Duodenal mucosa (tissue), 2 donors: ENCODE results near the gene UNC5A.

ENCODE experiments used
- H3K27ac ChIP-seq: one replicate; pipeline ENCODE4 v1.7.0; 2013; ENCODE audit warnings: low read depth, low read length
- H3K27me3 ChIP-seq, 2 donors: one replicate each; pipeline ENCODE4 v1.7.0; 2013; ENCODE audit warnings: low read length in 2 of 2, control low read depth in 1 of 2; ENCODE audit not compliant: insufficient read depth in 2 of 2, control insufficient read depth in 1 of 2
- H3K36me3 ChIP-seq, 2 donors: one replicate each; pipeline ENCODE4 v1.7.0; 2013; ENCODE audit warnings: low read length in 2 of 2, control low read depth in 1 of 2; ENCODE audit not compliant: insufficient read depth in 2 of 2, control insufficient read depth in 1 of 2
- H3K4me1 ChIP-seq, 2 donors: one replicate each; pipeline ENCODE4 v1.7.0; 2013; ENCODE audit warnings: low read length in 2 of 2, control low read depth in 1 of 2; ENCODE audit not compliant: insufficient read depth in 2 of 2, control insufficient read depth in 1 of 2
- H3K4me3 ChIP-seq, 2 donors: one replicate each; pipeline ENCODE4 v1.7.0; 2013; ENCODE audit warnings: low read length in 2 of 2, low read depth in 1 of 2
- H3K9ac ChIP-seq, 2 donors: one replicate each; pipeline ENCODE4 v1.7.0; 2013; ENCODE audit warnings: low read length in 2 of 2, low read depth in 1 of 2
- H3K9me3 ChIP-seq, 2 donors: one replicate each; pipeline ENCODE4 v1.7.0; 2013; ENCODE audit warnings: low read length in 2 of 2, control low read depth in 1 of 2; ENCODE audit not compliant: control insufficient read depth in 1 of 2

UNC5A gene

DNA sequence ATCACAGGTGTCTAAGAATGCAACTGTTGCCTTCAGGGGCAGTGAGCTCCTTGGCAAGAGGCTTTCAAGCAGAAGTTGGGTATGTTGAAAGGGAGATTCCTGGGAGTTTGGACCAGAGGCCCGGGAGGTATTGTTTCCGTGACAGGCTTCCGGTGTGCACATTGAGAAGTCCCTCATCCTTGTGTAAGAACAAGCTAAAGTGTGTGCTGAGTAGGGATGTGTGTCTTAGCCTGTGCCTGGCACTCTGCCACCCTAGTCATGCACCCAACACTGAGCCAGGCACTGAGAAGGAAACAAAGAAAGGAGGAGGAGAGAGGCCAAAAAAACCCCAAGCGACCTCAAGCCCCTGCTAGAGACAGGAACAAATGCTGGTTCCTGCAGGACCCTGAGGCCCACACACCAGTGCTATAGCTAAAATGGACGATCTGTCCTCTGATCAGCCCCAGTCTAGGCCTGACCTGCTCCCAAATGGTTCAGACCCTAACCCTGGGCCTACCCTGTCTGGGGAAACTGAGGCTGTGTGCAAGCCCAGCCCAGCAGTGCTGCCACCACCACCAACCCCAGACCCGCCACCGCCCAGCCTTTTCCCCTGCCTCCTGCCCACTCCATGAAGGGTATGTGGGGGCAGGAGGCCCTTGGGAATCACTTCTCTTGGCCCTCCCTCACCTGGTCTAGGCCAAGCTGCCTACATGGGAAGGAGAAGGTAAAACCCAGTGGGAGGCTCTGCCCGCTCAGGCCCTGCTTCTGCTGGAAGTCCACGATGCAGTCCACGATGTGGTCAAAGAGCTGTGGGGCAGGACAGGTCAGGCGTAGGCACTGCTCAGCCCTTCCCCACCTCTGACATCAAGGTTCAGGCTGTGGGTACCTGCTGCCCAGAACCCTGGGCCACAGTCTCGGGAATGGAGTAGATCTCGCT lies 76.2 kb downstream of the UNC5A start:
- no peaks in the 10 kb centered on the region for H3K4me1 ChIP-seq
- no peaks in the 10 kb centered on the region for H3K9me3 ChIP-seq
- peaks cover 0 to 4% of the 10 kb centered on the region in 2 donors for H3K27me3 ChIP-seq
- no peak overlapping the region for H3K4me3 ChIP-seq
- H3K27ac ChIP-seq: no peak overlapping the region
- no peaks in the 10 kb centered on the region for H3K36me3 ChIP-seq
- H3K9ac ChIP-seq: no peak overlapping the region

DNA sequence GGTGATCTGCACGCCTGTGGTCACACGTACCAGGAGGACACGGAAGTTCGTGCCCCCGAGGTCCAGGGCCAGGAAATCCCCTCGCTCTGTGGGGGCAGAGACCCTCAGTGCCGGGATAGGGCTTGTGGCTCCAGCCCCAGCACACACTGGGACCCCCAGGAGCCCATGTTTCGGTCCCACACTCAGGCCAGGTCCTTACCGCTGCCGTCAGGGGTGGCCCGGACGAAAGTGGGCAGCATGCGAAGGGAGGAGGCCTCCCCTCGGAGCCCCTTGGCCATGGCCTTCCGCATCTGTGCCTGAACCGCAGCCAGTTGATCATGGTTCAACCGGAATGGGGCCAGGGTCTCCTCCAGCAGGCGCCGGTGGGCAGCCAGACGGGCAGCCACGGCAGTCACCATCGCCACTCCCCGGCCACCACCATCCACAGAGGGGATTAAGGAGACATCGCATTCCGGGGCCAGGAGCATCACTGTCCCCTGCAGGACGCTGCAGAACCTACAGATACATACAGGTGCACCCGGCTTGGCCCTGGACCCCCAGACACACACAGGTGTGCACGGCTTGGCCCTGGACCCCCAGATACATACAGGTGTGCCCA lies 77.0 kb downstream of the UNC5A start:
- Histone ChIP-seq H3K9ac (no peak overlapping the region), H3K4me1 (no peaks in the 10 kb centered on the region), H3K4me3 (no peak overlapping the region), H3K9me3 (no peaks in the 10 kb centered on the region), H3K27me3 (no peaks in the 10 kb centered on the region), H3K27ac (no peak overlapping the region), H3K36me3 (no peaks in the 10 kb centered on the region)

DNA sequence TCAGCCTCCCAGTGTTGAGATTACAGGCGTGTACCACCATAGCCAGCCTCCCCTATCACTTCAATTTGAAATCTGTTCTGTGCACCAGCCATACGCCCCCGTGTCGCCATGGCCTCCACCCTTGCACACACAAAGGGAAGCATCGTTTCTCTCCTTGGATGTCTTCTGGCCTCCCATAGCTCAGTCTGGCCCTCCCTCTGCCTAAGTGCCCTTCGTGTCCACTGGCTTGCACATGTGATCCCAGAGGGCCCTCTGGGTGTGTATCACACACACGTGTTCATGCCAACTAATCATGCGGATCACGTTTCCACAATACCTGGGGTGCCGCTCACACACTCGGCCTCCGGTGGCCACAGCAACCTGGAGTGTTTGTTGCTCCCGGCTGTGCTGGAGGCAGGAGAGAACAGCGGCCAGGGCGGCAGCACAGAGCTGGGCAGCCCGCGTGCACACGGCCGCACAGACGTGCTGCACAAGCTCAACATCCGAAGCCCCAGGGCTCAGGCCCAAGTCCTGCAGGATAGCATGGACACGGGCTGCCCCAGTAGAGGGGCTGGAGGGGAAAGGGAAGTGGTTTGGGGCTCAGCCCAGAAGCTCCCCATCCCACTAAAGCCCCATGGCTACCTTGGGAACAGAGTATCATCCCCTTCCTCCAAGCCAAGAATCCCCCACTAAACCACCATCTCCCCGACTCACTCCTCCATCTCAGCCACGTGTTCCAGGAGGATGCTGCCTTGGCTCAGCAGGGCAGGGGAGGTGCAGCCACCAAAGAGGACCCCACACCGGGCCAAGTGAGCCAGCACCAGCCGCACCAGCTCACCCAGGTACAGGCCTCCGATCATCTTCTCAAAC lies 77.9 kb downstream of the UNC5A start:
- H3K27ac ChIP-seq: no peak overlapping the region
- H3K27me3 ChIP-seq: no peaks in the 10 kb centered on the region
- H3K9ac ChIP-seq: no peak overlapping the region
- no peaks in the 10 kb centered on the region for H3K36me3 ChIP-seq
- H3K4me3 ChIP-seq: no peak overlapping the region
- no peaks in the 10 kb centered on the region for H3K9me3 ChIP-seq
- no peaks in the 10 kb centered on the region for H3K4me1 ChIP-seq

DNA sequence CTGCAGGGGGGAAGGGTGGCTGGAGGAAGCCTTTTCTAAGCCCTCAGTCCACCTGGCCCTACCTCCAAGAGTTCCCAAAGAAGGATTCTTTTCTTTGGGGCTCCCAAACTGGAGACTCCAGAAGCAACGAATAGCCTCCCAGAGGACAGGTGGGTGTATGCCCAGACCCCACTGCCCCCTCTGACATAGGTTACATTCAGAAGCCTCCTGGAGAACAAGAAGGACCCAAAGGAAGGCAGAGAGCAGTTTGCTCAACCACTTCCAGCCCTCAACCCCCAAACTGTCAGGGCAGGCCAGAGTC lies 78.5 kb downstream of the UNC5A start:
- Histone ChIP-seq H3K27ac (no peak overlapping the region), H3K27me3 (no peaks in the 10 kb centered on the region), H3K9me3 (no peaks in the 10 kb centered on the region), H3K36me3 (no peaks in the 10 kb centered on the region), H3K4me3 (no peak overlapping the region), H3K4me1 (no peaks in the 10 kb centered on the region), H3K9ac (no peak overlapping the region)

DNA sequence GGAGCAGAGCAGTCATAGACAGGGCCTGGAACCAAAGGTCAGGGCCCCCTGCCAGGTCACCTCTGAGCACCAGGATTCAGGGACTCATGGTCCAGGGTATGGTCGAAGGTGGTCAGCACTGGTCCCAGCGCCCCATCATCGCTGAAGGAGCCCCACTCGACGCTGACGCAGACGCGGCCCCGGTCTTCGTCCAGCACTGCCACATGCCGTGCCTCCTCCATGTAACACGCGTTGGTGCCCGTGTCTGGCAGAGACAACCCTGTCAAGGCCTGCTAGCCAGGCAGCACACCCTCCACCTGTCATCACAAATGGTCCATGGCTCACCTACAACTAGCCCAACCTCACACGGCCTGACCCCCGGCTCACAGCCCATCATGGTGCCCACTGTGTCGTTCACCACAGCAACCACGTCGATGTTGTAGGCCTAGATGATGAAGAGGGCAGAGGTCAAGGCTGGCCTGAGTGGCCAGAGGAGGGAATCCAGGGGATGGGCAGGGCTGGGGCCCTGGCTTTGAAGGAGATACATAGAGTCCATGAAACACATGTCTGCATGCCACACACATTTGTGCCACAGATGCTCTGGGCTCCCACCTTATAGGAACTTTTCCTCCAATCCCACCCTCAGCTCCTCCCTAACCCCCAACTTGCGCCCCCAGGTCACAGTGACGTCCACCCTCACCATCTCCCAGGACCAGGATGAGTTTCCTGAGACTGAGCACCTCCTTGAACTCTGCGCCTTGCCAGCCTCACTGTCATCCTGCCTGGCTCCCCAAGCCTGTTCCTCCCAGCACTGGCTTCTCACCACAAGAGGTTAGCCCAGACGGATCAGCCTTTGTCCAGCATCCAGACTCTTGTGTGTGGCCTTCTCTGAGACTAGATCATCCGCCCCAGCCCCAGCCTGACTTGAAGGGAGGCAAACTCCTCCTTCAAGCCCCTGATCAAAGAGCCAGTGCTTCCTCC lies 79.2 kb downstream of the UNC5A start:
- Histone ChIP-seq H3K27me3 (no peaks in the 10 kb centered on the region), H3K9ac (no peak overlapping the region), H3K36me3 (no peaks in the 10 kb centered on the region), H3K4me3 (no peak overlapping the region), H3K4me1 (no peaks in the 10 kb centered on the region), H3K9me3 (no peaks in the 10 kb centered on the region), H3K27ac (no peak overlapping the region)

DNA sequence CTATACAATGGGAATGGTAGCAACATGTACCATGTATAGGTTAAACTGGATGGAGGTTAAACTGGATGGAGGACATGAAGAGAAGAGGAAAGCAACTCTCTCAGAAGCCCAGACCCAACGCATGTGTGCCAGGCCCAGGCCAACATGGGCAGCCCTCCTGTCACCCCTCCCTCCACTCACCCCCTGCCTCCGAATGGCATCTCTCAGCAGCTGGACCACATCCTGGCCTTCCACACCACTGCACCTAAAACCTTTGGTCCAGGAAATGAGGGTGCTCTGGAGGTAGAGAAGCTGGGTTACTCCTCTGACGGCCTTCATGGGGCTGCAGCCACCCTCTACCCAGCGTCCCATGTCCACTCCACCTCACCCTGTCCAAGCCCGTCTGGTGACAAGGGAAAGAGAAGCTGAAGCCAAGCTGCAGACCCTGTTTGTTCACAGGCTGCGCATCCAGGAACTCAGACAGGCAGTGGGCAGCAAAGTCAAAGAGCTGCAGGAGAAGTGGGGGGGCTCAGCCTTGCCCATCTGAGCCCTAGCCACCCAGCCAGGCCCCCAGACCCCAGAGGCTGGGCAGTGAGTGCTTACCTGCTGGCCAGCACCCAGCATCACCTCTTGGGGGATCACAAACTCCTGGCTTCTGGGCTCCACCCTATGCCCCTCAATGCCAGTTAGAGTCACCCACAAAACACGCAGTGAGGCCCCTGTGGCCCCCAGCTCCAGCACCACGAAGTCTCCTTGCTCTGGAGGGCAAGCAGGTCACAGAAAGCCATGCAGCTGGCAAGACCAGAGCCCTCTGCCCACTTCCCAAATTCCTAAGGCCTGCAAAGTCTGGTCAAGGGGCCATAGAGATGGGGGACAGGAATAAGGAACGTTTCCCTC lies 80.3 kb downstream of the UNC5A start:
- Histone ChIP-seq H3K36me3 (no peaks in the 10 kb centered on the region), H3K4me3 (no peak overlapping the region), H3K4me1 (no peaks in the 10 kb centered on the region), H3K27me3 (no peaks in the 10 kb centered on the region), H3K9me3 (no peaks in the 10 kb centered on the region), H3K9ac (no peak overlapping the region), H3K27ac (no peak overlapping the region)

DNA sequence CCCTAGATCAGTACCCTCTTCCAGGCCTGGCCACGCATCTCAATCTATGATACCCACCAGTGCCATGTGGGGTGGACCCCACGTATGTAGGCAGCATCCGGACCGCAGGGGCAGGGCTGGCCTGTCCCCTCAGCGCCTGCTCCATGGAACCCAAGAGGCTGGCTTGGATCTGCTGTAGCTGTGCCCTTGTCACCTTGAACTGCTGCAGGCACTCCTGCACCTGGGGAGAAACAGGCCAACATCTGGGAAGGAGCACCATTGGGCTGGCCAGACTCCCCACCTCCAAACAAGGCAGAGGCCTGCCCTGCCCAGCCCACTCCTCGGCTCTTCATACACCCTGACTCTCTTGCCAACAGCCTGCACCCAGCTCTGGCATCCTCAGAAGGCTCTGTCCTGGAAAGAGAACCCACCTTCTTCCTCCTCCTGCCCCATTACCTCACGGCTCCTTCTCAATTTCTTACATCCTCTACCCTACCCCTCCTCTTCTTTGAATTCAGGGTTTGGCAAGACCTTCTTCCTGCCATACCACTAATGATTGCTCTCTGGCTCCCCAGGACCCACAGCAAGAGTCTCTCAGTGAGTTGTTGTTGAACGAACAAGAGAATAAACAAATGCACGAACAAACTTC lies 81.1 kb downstream of the UNC5A start:
- no peaks in the 10 kb centered on the region for H3K36me3 ChIP-seq
- H3K9me3 ChIP-seq: no peaks in the 10 kb centered on the region
- H3K4me3 ChIP-seq: no peak overlapping the region
- H3K4me1 ChIP-seq: no peaks in the 10 kb centered on the region
- H3K27ac ChIP-seq: no peak overlapping the region
- H3K27me3 ChIP-seq: peaks cover 0 to 4% of the 10 kb centered on the region in 2 donors
- H3K9ac ChIP-seq: no peak overlapping the region

DNA sequence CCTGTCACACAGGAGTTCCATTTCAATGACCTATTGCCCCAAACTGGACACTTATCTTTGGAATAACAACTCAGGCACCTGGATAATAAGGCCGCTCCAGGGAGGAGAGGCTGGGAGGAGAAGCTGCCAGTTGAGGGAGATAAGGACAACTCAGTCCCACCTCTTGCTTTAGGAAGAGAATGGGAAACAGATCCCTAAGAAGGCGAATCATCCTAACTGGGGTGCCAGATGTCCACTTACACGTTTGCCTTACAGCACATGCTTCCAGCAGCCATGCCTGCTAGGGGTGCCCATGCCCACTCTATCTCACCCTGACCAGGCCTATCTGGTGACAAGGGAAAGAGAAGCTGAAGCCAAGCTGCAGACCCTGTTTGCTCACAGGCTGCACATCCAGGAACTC lies 82.3 kb downstream of the UNC5A start:
- no peak overlapping the region for H3K9ac ChIP-seq
- H3K27ac ChIP-seq: no peak overlapping the region
- no peaks in the 10 kb centered on the region for H3K9me3 ChIP-seq
- H3K36me3 ChIP-seq: no peaks in the 10 kb centered on the region
- H3K27me3 ChIP-seq: peaks cover 0 to 4% of the 10 kb centered on the region in 2 donors
- no peaks in the 10 kb centered on the region for H3K4me1 ChIP-seq
- H3K4me3 ChIP-seq: no peak overlapping the region

DNA sequence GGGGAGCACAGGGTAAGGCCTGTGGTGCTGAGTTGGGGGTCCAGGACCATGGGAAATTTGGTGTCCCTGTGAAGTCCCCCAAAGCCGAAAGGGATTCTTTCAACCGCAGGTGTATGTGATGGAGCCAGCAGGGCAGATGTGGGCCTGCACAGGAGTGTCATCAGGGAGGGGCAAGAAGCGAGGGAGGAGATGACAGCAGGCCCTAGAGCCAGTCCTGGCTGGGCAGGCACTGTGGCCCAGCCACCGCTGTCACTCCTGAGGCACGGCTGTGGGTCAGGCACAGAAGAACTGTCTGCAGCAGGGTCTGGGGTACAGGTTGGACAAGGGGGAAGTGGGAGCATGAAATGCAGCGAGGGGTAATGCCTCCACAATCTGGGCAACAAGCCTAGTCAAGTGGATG lies 83.9 kb downstream of the UNC5A start:
- no peak overlapping the region for H3K9ac ChIP-seq
- H3K27ac ChIP-seq: no peak overlapping the region
- no peaks in the 10 kb centered on the region for H3K36me3 ChIP-seq
- H3K4me3 ChIP-seq: no peak overlapping the region
- no peaks in the 10 kb centered on the region for H3K4me1 ChIP-seq
- H3K27me3 ChIP-seq: peaks cover 0 to 4% of the 10 kb centered on the region in 2 donors
- no peaks in the 10 kb centered on the region for H3K9me3 ChIP-seq
